Adrenal gland (tissue), 12 donors: ENCODE measurements around the gene TRAK1. TPM values are rescaled to one million over a fixed set of nuclear protein-coding genes. Genes with fewer than 3 reads are reported as not detected.

Experiments
- DNase-seq, 7 donors: peaks; one replicate each; pipeline ENCODE4 v3.0.0-alpha.2; 2019 to 2020
- H3K27ac ChIP-seq, 5 donors: fragments of 200-600 bp; sonication (generic) in 4 of 5; 1 replicate in 3 of 5; 2 replicates in 2 of 5; pipeline versions ENCODE4 v1.5.1 to v1.8.0; 2016 to 2020; ENCODE audit warnings: mild to moderate bottlenecking in 1 of 5
- H3K27me3 ChIP-seq: fragments of 200-600 bp; 2 replicates; pipeline ENCODE4 v1.8.0; 2021
- H3K36me3 ChIP-seq, 2 donors: fragments of 200-600 bp; replicated peaks in 1 of 2; 1 replicate in 1 of 2; 2 replicates in 1 of 2; pipeline versions ENCODE4 v1.5.1 to v1.8.0; 2018 to 2022
- H3K4me1 ChIP-seq, 2 donors: fragments of 200-600 bp; replicated peaks in 1 of 2; 1 replicate in 1 of 2; 2 replicates in 1 of 2; pipeline versions ENCODE4 v1.5.1 to v1.8.0; 2018 to 2021
- H3K4me3 ChIP-seq, 4 donors: fragments of 200-600 bp; sonication (generic) in 3 of 4; one replicate each; pipeline ENCODE4 v1.5.1; 2016 to 2018
- H3K9me3 ChIP-seq, 3 donors: fragments of 200-600 bp; sonication (generic) in 1 of 3; replicated peaks in 1 of 3; 1 replicate in 2 of 3; 2 replicates in 1 of 3; pipeline versions ENCODE4 v1.5.1 to v1.8.0; 2016 to 2021
- CTCF ChIP-seq, 6 experiments: fragments of 450-650 bp in 4 of 6; fragments of 200-600 bp in 2 of 6; sonication (generic) in 1 of 6; IDR thresholded peaks; 1 replicate in 5 of 6; 2 replicates in 1 of 6; pipeline versions ENCODE4 v1.5.1 to v1.8.0; 2016 to 2021; ENCODE audit warnings: antibody characterized with exemption in 6 of 6, mild to moderate bottlenecking in 2 of 6, moderate library complexity in 1 of 6
- POLR2A ChIP-seq, 2 donors: fragments of 450-650 bp; IDR thresholded peaks; one replicate each; pipeline ENCODE4 v1.6.1; 2017; ENCODE audit warnings: antibody characterized with exemption in 2 of 2, mild to moderate bottlenecking in 2 of 2, moderate library complexity in 1 of 2
- WGBS, 4 donors: extraction: QIAGEN DNeasy Blood & Tissue Kit in 2 of 4; methylation state at CpG; one replicate each; pipeline versions ENCODE4 v1.1.5 to v1.1.7; 2013 to 2017; 5-methylcytosine and 5-hydroxymethylcytosine counted together
- intact Hi-C, 2 donors: fragments of 100-400 bp; cut with DNase I; formaldehyde crosslinking; loops; one replicate each; pipeline versions ENCODE4 v1.14.1 to v1.15.0; 2022 to 2023
- polyA plus RNA-seq, 3 donors: library from polyadenylated mRNA; stranded (reverse); fragments of 200-250 nt in 2 of 3; fragments of 350-450 nt in 1 of 3; fragmentation: Illumina TruSeq in 1 of 3; extraction: RNeasy Lipid Tissue Mini Kit (QIAGEN cat#74804) in 1 of 3; gene quantifications; one replicate each; pipeline ENCODE4 v1.2.3, GENCODE V29; 2013 to 2014
- total RNA-seq, 9 donors: library from RNA; depleted of rRNA in 4 of 9; stranded (reverse); fragments of >200 nt in 4 of 9; fragments of 120-200 nt in 1 of 9; fragmentation: NEBNext Ultra II Directional in 1 of 9; extraction: Animal tissue kit (Norgen Biotek cat#: 25700) in 1 of 9; gene quantifications; one replicate each; pipeline versions ENCODE4 v1.1.0 to v1.2.4, GENCODE V29; 2013 to 2023
- donor health status: healthy with polysubstance abuse.
- donor health status: Bipolar disorder and iron deficiency.
- donor health status: DM: yes; HTN: yes; CAD: no.
- donor health status: DM: no; HTN: no; CAD: no.
- donor health status: DM: no; HTN: no; CAD: no.
- donor health status: DM: yes; HTN: yes; CAD: no.

TRAK1 gene
- total and polyA plus RNA-seq, 12 donors: 13.1 to 38.1 (median 26.4) TPM

- no peaks in the 10 kb centered on the region for H3K9me3 ChIP-seq
- no peak overlapping the region for H3K4me3 ChIP-seq
- 59 to 61% (median 60%) methylated on average over 2 of the region's 2 CpGs for WGBS, 4 donors
- no peaks in the 10 kb centered on the region for H3K27me3 ChIP-seq
- DNase-seq: no peak
- intact Hi-C loops: no loop called here
- no peak overlapping the region for H3K27ac ChIP-seq
- H3K4me1 ChIP-seq: peaks cover 0 to 4% of the 10 kb centered on the region in 2 donors
- H3K36me3 ChIP-seq: no peaks in the 10 kb centered on the region
- TF ChIP-seq CTCF (IDR thresholded peaks at IDR 0.05) (no peak), POLR2A (IDR thresholded peaks at IDR 0.05) (no peak)
These were observed 60.5 kb downstream of the TRAK1 start for GRCh38 chr3:42151596-42152168.

- 89 to 91% (median 91%) methylated on average over 5 of the region's 5 CpGs for WGBS, 4 donors
- H3K36me3 ChIP-seq: no peaks in the 10 kb centered on the region
- H3K4me1 ChIP-seq: peaks cover 0 to 4% of the 10 kb centered on the region in 2 donors
- no peak overlapping the region for H3K27ac ChIP-seq
- H3K27me3 ChIP-seq: no peaks in the 10 kb centered on the region
- intact Hi-C loops: no loop called here
- no peak overlapping the region for H3K4me3 ChIP-seq
- no peak for TF ChIP-seq CTCF (IDR thresholded peaks at IDR 0.05)
- TF ChIP-seq POLR2A (IDR thresholded peaks at IDR 0.05): no peak
- no peaks in the 10 kb centered on the region for H3K9me3 ChIP-seq
- DNase-seq: no peak
These were observed 61.0 kb downstream of the TRAK1 start for GRCh38 chr3:42152193-42152592.

GRCh38 chr3:42153039-42153438, 61.9 kb downstream of the TRAK1 start:
- intact Hi-C loops: no loop called here
- no peaks in the 10 kb centered on the region for H3K36me3 ChIP-seq
- no peaks in the 10 kb centered on the region for H3K9me3 ChIP-seq
- peaks cover 0 to 4% of the 10 kb centered on the region in 2 donors for H3K4me1 ChIP-seq
- TF ChIP-seq POLR2A (IDR thresholded peaks at IDR 0.05) (no peak), CTCF (IDR thresholded peaks at IDR 0.05) (no peak)
- 86 to 92% (median 87%) methylated on average over 4 of the region's 4 CpGs for WGBS, 4 donors
- no peaks in the 10 kb centered on the region for H3K27me3 ChIP-seq
- no peak for DNase-seq
- H3K27ac ChIP-seq: no peak overlapping the region
- H3K4me3 ChIP-seq: no peak overlapping the region

- Histone ChIP-seq H3K36me3 (no peaks in the 10 kb centered on the region), H3K4me1 (peaks cover 0 to 15% of the 10 kb centered on the region in 2 donors), H3K27me3 (no peaks in the 10 kb centered on the region), H3K27ac (no peak overlapping the region), H3K4me3 (no peak overlapping the region), H3K9me3 (no peaks in the 10 kb centered on the region)
- no peak for DNase-seq
- intact Hi-C loops: no loop called here
- WGBS, 4 donors: 77 to 83% (median 78%) methylated on average over 8 of the region's 8 CpGs
- TF ChIP-seq CTCF (IDR thresholded peaks at IDR 0.05) (no peak), POLR2A (IDR thresholded peaks at IDR 0.05) (no peak)
These were observed 66.7 kb downstream of the TRAK1 start for GRCh38 chr3:42157540-42158538.
